Effector memory CD8-positive, alpha-beta T cell (primary cell): ENCODE measurements around the gene DPEP3.
A peak's percentile ranks its signal among the peaks of the same experiment; 100 is the strongest.
"Not testable (repeated sequence)": the region's sequence is repeated elsewhere in the genome, so short reads cannot be mapped to it uniquely, and the experiment has no call there.

Source experiments
- ATAC-seq: fragments of 150-1000 bp; cut with Tn5 transposase; replicated peaks from 2 replicates; pipeline ENCODE4 v1.10.0; 2021; ENCODE audit warnings: mild to moderate bottlenecking, moderate library complexity
- DNase-seq, 3 experiments: peaks; one replicate each; pipeline ENCODE4 v3.0.0; 2021
- H3K27ac Mint-ChIP-seq, 2 donors: one replicate each; pipeline ENCODE4 v1.8.0; 2022; ENCODE audit warnings: mild to moderate bottlenecking in 2 of 2, mixed read lengths in 2 of 2, moderate library complexity in 2 of 2
- H3K27me3 Mint-ChIP-seq, 2 donors: one replicate each; pipeline ENCODE4 v1.8.0; 2022; ENCODE audit warnings: mixed read lengths in 2 of 2
- H3K36me3 Mint-ChIP-seq: one replicate; pipeline ENCODE4 v1.8.0; 2022; ENCODE audit warnings: mild to moderate bottlenecking, moderate library complexity, mixed read lengths; ENCODE audit not compliant: insufficient read depth
- H3K4me1 Mint-ChIP-seq, 2 donors: one replicate each; pipeline ENCODE4 v1.8.0; 2022; ENCODE audit warnings: low read depth in 2 of 2, mixed read lengths in 2 of 2
- H3K4me3 Mint-ChIP-seq, 2 donors: one replicate each; pipeline ENCODE4 v1.8.0; 2022; ENCODE audit warnings: mild to moderate bottlenecking in 2 of 2, mixed read lengths in 2 of 2, moderate library complexity in 2 of 2
- H3K9me3 Mint-ChIP-seq, 2 donors: one replicate each; pipeline ENCODE4 v1.8.0; 2022; ENCODE audit warnings: mixed read lengths in 2 of 2

DPEP3 gene

DNA sequence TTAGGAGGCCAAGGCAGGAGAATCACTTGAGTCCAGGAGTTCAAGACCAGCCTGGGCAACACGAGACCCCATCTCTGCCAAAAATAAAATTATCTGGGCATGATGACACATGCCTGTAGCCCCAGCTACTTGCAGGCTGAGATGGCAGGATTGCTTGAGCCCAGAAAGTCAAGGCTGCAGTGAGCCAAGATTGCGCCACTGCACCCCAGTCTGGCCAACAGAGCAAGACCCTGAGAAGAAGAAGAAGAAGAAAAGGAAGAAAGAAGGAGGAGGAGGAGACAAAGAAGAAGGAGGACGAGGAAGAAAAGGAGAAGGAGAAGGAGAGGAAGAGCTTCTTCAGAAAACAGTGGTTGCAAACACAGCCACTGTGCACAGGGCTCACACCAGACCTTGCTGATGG is 8.4 kb upstream of the DPEP3 start:
- Mint-ChIP-seq H3K36me3 (peaks cover 7% of the 10 kb centered on the region), H3K9me3 (no peaks in the 10 kb centered on the region), H3K4me1 (peaks cover 14 to 19% of the 10 kb centered on the region in 2 donors), H3K27me3 (no peaks in the 10 kb centered on the region), H3K27ac (peak overlapping the region; percentile 32 to 72), H3K4me3 (no peak overlapping the region)
- ATAC-seq, result no peak
- DNase-seq, result no peak

DNA sequence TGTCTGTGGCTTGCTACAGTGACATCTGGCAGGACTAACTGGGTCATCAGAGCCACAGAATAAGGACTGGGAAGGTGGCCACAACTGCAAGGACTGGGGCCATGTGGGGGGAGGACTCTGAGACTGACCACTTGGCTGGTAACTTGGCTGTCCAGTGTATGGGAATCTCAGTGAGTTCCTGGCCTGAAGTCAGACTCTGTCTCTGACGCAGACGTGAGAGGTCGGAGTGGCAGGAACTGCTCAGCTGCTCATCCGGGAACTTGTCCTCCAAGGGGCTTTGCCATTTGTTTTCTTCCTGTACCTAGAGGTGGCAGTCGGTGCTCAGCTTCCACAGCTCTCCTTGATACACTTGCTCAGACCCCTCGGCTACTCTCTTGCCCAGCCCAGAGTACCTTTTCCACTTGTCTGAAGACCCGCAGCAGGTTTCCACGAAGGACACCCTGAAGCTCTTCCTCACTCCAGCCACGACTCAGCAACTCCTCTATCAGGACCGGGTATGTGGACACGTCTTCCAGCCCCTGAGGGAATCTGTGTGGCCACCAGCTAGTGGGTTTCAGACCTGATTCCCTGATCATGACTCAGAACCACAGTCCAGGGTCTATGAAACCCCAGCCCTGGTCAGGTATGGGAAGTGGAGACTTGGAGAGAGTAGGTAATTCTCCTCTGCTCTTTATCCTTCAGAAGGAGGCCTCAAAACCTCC is 7.3 kb upstream of the DPEP3 start:
- no peak for ATAC-seq
- Mint-ChIP-seq H3K4me3 (no peak overlapping the region), H3K9me3 (no peaks in the 10 kb centered on the region), H3K27me3 (no peaks in the 10 kb centered on the region), H3K27ac (peak overlapping the region; percentile 59 to 72), H3K4me1 (peaks cover 14 to 15% of the 10 kb centered on the region in 2 donors), H3K36me3 (peaks cover 5% of the 10 kb centered on the region)
- no peak for DNase-seq

DNA sequence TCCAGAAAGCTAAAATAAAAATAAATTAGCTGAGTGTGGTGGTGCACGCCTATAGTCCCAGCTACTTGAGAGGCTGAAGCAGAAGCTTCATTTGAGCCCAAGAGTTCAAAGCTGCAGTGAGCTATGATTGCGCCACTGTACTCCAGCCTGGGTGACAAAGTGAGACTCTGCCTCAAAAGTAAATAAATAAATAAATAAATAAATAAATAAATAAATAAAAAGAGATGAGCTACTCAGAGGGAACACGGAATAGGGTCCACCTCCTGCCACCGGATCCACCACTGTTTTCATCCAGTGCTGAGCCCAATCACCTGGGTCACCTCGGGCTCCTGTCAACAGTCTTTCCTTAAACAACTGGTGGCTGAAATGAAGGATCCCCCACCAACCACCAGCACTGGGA is 6.7 kb upstream of the DPEP3 start:
- Mint-ChIP-seq H3K27me3 (no peaks in the 10 kb centered on the region), H3K27ac (peak overlapping the region in 1 of 2 donors; percentile 5), H3K36me3 (peaks cover 5% of the 10 kb centered on the region), H3K9me3 (no peaks in the 10 kb centered on the region), H3K4me3 (no peak overlapping the region), H3K4me1 (peaks cover 11% of the 10 kb centered on the region in 2 donors)
- DNase-seq (no peak), ATAC-seq (no peak)

DNA sequence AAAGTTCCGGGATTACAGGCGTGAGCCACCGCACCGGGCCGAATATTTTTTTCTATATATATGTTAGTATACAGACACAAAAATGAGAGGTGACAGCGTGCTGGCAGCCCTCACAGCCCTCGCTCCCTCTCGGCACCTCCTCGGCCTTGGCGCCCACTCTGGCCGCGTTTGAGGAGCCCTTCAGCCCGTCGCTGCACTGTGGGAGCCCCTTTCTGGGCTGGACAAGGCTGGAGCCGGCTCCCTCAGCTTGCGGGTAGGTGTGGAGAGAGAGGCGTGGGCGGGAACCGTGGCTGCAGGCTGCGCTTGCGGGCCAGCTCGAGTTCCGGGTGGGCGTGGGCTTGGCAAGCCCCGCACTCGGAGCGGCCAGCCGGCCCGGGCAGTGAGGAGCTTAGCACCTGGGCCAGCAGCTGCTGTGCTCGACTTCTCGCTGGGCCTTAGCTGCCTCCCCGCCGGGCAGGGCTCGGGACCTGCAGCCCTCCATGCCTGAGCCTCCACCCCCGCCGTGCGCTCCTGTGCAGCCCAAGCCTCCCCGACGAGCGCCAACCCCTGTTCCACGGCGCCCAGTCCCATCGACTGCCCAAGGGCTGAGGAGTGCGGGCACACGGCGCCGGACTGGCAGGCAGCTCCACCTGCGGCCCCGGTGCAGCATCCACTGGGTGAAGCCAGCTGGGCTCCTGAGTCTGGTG is 1.9 kb upstream of the DPEP3 start:
- no peaks in the 10 kb centered on the region for H3K27me3 Mint-ChIP-seq

DNA sequence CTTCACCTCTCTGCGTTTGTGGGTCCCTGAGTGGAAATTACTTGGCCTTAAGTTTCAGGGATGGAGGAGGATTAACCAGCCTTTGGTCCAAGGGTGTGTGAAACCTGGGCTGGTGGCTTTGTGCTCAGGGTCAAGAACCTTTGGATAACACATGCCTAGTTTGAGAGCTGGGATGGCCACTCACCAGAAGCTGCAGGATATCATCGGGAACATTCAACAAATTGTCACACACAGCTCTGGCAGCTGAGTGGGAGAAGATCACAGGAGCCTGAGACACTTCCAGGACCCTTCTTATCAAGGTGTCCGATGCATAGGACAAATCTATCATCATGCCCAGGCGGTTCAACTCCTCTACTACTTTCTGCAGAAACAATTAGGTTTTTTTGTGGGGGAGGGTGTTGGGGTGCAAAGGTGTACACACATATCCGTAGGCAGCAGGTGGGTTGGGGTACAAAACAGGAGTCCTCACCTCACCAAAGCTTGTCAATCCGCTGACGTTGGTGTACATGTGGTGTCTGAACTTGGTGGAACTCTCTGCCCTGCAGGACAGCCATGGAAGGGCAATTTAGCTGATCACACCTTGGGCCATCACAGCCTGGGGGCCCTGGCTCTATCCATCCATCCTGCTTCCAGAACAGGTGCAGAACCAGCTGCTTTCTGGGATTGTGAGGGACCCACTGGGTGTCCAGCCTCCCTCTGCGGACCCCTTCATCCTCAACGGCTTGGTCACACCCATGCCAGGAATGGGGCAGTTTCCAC is 2.7 kb downstream of the DPEP3 start:
- H3K4me1 Mint-ChIP-seq, result peaks cover 0 to 1% of the 10 kb centered on the region in 2 donors
- no peaks in the 10 kb centered on the region for H3K36me3 Mint-ChIP-seq
- no peak overlapping the region for H3K27ac Mint-ChIP-seq
- no peaks in the 10 kb centered on the region for H3K9me3 Mint-ChIP-seq
- ATAC-seq, result no peak
- peaks cover 0 to 8% of the 10 kb centered on the region in 2 donors for H3K27me3 Mint-ChIP-seq
- DNase-seq, result no peak
- no peak overlapping the region for H3K4me3 Mint-ChIP-seq

More for the DNA sequence above, 1.9 kb upstream of the DPEP3 start:
- Mint-ChIP-seq H3K4me1 (peaks cover 6 to 11% of the 10 kb centered on the region in 2 donors), H3K9me3 (no peaks in the 10 kb centered on the region), H3K36me3 (no peaks in the 10 kb centered on the region), H3K4me3 (no peak overlapping the region), H3K27ac (peak overlapping the region in 1 of 2 donors; percentile 54)
- no peak for DNase-seq
- no peak for ATAC-seq

DNA sequence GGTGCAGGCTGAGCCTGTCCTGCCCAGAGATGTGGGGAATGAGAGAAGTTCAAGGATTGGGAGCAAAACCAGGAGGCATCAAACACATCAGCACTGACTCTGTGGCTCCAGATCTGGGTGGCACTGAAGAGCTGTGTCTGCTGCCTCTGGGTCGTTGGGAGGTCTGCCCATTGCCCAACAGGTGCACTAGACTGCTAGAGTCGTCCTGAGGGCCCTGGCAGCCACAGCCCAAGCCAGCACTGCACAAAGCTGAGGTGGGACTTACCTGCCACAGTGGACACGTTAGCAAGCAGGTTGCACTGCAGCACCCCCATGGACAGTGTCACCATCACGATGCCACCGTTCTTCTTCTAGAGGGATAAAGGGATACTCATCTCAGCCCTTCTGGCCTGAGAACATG is 3.3 kb downstream of the DPEP3 start:
- ATAC-seq, result no peak
- H3K4me1 Mint-ChIP-seq, result peaks cover 0 to 1% of the 10 kb centered on the region in 2 donors

DNA sequence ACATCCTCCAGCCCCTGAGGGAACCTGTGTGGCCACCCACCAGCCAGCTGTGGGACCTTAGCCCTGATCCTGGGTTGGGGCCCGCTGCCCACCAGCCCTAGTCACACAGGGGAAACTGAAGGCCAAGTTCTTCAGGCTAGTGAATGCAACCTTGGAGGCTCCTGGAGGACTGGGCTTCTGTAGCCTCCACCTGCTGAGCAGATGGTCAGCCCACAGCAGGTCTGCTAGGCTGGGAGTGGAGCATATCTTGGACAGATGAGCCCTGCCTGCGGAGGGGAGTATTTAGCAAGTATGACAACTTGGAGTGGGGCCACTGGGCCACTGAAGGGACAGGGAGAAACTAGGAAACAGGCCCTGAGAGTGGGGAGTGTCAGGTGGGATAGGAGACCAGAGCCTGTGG is 4.1 kb downstream of the DPEP3 start:
- H3K4me3 Mint-ChIP-seq, result no peak overlapping the region
- no peaks in the 10 kb centered on the region for H3K36me3 Mint-ChIP-seq
- no peaks in the 10 kb centered on the region for H3K9me3 Mint-ChIP-seq
- H3K27ac Mint-ChIP-seq, result peak overlapping the region in 1 of 2 donors; percentile 79
- DNase-seq (no peak), ATAC-seq (no peak)
- peaks cover 0 to 8% of the 10 kb centered on the region in 2 donors for H3K27me3 Mint-ChIP-seq
- peaks cover 0 to 1% of the 10 kb centered on the region in 2 donors for H3K4me1 Mint-ChIP-seq

More for the DNA sequence above, 3.3 kb downstream of the DPEP3 start:
- no peak overlapping the region for H3K4me3 Mint-ChIP-seq
- no peak for DNase-seq
- H3K36me3 Mint-ChIP-seq, result no peaks in the 10 kb centered on the region
- no peak overlapping the region for H3K27ac Mint-ChIP-seq
- no peaks in the 10 kb centered on the region for H3K9me3 Mint-ChIP-seq
- peaks cover 0 to 8% of the 10 kb centered on the region in 2 donors for H3K27me3 Mint-ChIP-seq

DNA sequence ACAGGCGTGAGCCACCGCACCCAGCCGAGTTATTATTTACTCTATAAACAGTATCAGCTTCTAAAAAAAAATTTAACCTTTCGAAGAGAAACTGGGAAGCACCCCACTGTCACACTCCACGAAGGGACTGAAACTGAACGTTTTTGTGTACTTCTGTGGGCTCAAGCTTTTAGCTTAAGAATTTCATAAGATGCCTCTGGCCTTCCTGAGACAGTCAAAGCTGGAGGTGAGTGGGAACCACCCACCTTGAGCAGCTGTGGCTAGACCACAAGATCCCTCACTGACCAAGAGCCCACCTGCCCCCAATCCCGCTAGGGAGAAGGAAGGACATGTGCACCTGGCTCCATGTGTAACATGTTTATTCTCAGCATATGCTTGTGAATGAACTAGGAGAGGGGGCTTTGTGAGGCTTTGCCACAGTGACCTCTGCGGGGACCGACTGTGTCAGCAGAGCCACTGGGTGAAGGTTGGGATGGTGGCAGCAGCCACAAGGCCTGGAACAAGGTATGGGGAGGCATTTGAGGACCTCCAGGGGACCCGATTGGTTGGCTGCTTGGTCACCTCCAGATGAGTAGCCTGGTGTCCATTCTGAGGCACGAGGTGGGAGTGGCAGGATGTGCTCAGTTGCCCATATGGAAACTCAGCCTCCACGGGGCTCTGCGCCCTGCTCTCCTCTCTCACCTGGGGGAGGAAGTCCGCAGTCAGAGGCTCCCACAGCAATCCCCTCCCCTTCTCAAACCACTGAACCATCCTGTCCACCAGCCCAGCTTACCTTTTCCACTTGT is 4.8 kb downstream of the DPEP3 start:
- DNase-seq (no peak), ATAC-seq (no peak)
- no peaks in the 10 kb centered on the region for H3K36me3 Mint-ChIP-seq
- H3K27me3 Mint-ChIP-seq, result peaks cover 0 to 8% of the 10 kb centered on the region in 2 donors
- no peak overlapping the region for H3K4me3 Mint-ChIP-seq
- H3K27ac Mint-ChIP-seq, result no peak overlapping the region
- no peaks in the 10 kb centered on the region for H3K9me3 Mint-ChIP-seq
- peaks cover 0 to 1% of the 10 kb centered on the region in 2 donors for H3K4me1 Mint-ChIP-seq

DNA sequence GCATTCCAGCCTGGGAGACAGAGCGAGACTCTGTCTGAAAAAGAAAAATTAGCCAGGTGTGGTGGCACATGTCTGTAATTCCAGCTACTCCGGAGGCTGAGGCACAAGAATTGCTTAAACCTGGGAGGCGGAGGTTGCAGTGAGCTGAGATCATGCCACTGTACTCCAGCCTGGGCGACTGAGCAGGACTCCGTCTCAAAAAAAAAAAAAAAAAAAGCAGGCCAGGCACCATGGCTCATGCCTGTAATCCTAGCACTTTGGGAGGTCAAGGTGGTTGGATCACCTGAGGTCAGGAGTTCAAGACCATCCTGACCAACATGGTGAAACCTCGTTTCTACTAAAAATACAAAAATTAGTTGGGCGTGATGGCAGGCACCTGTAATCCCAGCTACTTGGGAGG is 8.0 kb downstream of the DPEP3 start:
- peaks cover 12 to 16% of the 10 kb centered on the region in 2 donors for H3K4me1 Mint-ChIP-seq
- H3K4me3 Mint-ChIP-seq, H3K36me3 Mint-ChIP-seq, H3K9me3 Mint-ChIP-seq, H3K27ac Mint-ChIP-seq, H3K27me3 Mint-ChIP-seq, DNase-seq, ATAC-seq: not testable (repeated sequence)

DNA sequence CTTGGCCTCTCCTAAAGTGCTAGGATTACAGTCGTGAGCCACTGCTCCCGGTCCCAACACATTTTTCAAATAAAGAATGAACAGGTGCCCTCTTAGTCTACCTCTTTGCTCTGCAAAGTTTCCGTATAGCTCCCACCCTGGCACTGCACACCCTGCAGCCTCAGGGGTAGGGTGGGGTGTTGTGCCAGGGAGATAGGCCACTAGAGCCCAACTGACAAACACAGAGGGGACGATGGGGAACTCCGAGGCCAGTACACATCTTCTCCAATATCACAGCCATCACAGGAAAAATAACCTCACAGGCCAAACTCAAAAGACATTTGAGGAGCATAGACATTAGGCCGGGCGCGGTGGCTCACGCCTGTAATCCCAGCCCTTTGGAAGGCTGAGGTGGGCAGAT is 9.2 kb downstream of the DPEP3 start:
- peaks cover 0 to 3% of the 10 kb centered on the region in 2 donors for H3K27me3 Mint-ChIP-seq
- H3K27ac Mint-ChIP-seq, result peak overlapping the region in 1 of 2 donors; percentile 30
- no peak overlapping the region for H3K4me3 Mint-ChIP-seq

DNA sequence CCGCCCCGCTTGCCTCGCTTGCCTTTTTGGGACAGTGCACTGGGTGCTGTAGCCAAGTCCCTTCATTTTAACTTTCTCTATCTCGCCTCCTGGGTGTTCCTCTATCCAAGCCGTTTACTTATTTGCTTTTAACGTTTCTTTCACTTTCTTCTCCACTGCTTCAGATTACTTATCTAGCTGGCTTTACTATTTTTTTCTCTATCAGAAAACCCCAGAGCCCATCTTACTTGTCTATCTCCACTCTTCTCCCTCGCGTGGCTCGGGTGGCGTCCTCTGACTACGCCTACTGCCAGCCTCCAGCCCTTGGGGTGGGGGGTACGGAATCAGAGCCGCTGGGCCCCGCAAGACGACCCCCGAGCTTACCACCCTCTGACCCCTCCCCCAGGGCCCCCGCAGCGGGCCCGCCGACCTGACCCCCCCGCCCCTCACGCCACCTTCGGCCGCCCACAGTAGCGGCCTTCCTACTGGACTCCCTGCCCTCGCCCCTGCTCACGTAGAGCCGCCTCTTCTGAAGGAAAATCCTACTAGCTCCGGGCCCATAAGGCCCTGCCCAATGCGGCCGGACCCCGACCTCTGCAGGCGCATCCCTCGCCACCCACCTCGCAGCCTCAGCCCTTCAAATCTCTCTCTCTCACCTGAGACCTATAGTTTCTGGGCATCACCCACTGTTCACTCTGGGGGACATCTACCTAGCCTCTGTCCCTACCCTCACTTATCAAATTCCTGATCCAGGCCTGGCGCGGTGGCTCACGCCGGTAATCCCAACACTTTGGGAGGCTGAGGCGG is 10.9 kb downstream of the DPEP3 start:
- ATAC-seq (peak; percentile 4), DNase-seq (no peak)
- Mint-ChIP-seq H3K36me3 (no peaks in the 10 kb centered on the region), H3K27ac (peak overlapping the region; percentile 14 to 93), H3K9me3 (no peaks in the 10 kb centered on the region), H3K27me3 (no peaks in the 10 kb centered on the region), H3K4me3 (peak overlapping the region; percentile 91 to 92), H3K4me1 (peaks cover 19 to 21% of the 10 kb centered on the region in 2 donors)

More for the DNA sequence above, 9.2 kb downstream of the DPEP3 start:
- ATAC-seq (no peak), DNase-seq (no peak)
- Mint-ChIP-seq H3K36me3 (no peaks in the 10 kb centered on the region), H3K4me1 (peaks cover 19 to 22% of the 10 kb centered on the region in 2 donors), H3K9me3 (no peaks in the 10 kb centered on the region)

DNA sequence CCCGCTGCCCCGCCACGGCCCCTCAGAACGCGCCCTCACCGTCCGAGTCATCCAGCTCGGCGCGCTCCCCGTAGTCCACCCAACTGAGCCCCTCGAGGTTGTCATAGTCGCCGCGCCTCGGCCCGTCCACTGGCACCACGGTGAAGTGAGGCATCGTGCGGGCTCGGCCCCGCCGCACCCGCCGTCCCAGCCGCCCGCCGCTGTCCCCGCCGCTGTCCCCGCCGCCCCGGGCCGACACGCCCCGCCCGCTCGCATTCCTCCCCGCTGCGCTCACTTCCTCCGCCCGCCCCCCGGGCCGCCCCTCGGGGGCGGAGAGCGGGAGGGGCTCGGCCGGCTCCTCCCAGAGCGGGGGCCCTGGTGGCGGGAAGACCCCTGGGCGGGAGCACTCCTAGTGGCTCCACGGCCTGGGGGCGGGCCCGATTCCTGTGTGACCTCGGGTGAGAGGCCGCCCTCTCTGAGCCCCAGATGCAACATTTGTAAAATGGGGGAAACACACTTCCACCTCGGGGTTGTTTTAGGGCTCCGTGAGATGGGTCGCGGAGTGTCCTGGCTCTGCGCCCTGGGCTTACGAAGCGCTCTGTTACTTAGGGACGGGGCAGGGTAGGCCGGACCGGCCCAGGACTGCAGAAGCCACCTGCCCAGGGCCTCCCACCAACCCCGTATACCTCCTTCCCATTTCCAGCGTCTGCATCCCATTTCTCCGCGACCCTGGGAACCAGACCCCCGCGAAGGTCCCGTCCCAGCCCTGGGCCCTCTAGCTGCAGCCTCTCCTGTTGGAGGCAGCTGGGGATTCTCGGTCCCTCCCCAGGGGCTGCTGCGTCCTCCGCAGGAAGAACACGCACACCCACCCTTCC is 11.7 kb downstream of the DPEP3 start, which contains the start of gene SLC12A4:
Gene SLC12A4 (minus strand): TSS at position 238 of the 854 bp plus-strand sequence. CDS start 84 bp downstream, at position 154.
- Mint-ChIP-seq H3K27ac (peak within 1 kb of the TSS; percentile 92 to 93), H3K4me1 (peaks cover 19 to 23% of the 10 kb centered on the region in 2 donors), H3K27me3 (no peaks in the 10 kb centered on the region), H3K4me3 (peak within 1 kb of the TSS; percentile 91 to 92), H3K9me3 (no peaks in the 10 kb centered on the region), H3K36me3 (no peaks in the 10 kb centered on the region)
- peak; percentile 86 for ATAC-seq
- DNase-seq, result peak; percentile 83 to 86 (median 84)
